Measurements from ENCODE around the gene XRN2. TPM values are rescaled to one million over a fixed set of nuclear protein-coding genes. Genes with fewer than 3 reads are reported as not detected.

Gene XRN2
- polyA plus RNA-seq, 2 of the 4 experiments (the other 2 are of a cell fraction), result 125 to 192 TPM

DNA sequence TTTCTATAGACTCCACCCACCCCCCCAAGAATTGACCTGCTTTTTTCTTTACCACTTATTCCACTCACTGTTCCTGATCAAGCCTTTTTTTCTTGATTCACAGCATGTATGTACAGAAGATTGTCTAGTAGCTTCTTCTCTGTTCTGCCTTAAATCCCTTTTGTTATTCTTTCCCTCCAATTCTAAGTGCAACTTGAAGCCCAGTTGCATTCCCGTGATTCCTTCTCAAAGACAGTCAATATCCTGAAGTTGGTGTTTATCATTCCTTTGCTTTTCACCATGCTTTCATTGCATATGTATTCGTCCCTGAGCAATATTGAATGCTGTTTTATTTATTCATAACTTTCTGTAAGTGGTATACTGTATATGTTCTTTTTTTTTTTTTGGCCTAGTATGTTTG, 21.0 kb downstream of the XRN2 start:
- ChIA-PET POLR2A (interaction anchor here (2.0 kb wide), 1 partner anchor 21 kb away, joined by 14 read pairs; the partner anchor contains the start of gene XRN2), CTCF (interaction anchor here (0.8 to 1.6 kb wide), 5 partner anchors 14 to 464 kb away, joined by 3 to 4 read pairs (median 3); no protein-coding TSS in a partner anchor)
- H3K4me3 ChIP-seq, result no peak overlapping the region
- H3K9me3 ChIP-seq, result peaks cover 28% of the 10 kb centered on the region
- FAIRE-seq (no peak), DNase-seq (ENCODE audit: low read depth in 1 of 2, low spot score in 1 of 2) (no peak), ATAC-seq (no peak)
- H3K4me2 ChIP-seq, result no peak overlapping the region
- no peak for TF ChIP-seq NR3C1 (IDR thresholded peaks at IDR 0.05)
- no peak for TF ChIP-seq JUN (IDR thresholded peaks at IDR 0.05)
- TF ChIP-seq RCOR1 (IDR thresholded peaks at IDR 0.05; ENCODE audit: low read depth, low read length), result no peak
- TF ChIP-seq, protein P1, sequence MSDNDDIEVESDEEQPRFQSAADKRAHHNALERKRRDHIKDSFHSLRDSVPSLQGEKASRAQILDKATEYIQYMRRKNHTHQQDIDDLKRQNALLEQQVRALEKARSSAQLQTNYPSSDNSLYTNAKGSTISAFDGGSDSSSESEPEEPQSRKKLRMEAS (IDR thresholded peaks at IDR 0.05), result no peak
- no peak for TF ChIP-seq POLR2AphosphoS2 (conservative IDR thresholded peaks at IDR 0.05; ENCODE audit: low read length)
- no peak for TF ChIP-seq BHLHE40 (IDR thresholded peaks at IDR 0.05; ENCODE audit: low read depth, low read length)
- no peak for TF ChIP-seq CBX8 (IDR thresholded peaks at IDR 0.05)
- TF ChIP-seq CEBPB (IDR thresholded peaks at IDR 0.05), result no peak
- no peak for TF ChIP-seq HDAC2 (IDR thresholded peaks at IDR 0.05)
- TF ChIP-seq TFCP2L1 (CRISPR knock-in tag; IDR thresholded peaks at IDR 0.05), result no peak
- TF ChIP-seq FOXS1 (CRISPR knock-in tag; IDR thresholded peaks at IDR 0.05), result no peak
- no peak for TF ChIP-seq EP300 (IDR thresholded peaks at IDR 0.05)
- no peak for TF ChIP-seq HOXB13 (CRISPR knock-in tag; IDR thresholded peaks at IDR 0.05; ENCODE audit: low read depth)
- TF ChIP-seq EHF (CRISPR knock-in tag; IDR thresholded peaks at IDR 0.05), result no peak
- TF ChIP-seq NFE2L2 (conservative IDR thresholded peaks at IDR 0.05; ENCODE audit: low read length), result no peak
- TF ChIP-seq CHD4 (IDR thresholded peaks at IDR 0.05; ENCODE audit: borderline replicate concordance), result no peak
- no peak for TF ChIP-seq SMC3 (IDR thresholded peaks at IDR 0.05)
- TF ChIP-seq, protein P2, sequence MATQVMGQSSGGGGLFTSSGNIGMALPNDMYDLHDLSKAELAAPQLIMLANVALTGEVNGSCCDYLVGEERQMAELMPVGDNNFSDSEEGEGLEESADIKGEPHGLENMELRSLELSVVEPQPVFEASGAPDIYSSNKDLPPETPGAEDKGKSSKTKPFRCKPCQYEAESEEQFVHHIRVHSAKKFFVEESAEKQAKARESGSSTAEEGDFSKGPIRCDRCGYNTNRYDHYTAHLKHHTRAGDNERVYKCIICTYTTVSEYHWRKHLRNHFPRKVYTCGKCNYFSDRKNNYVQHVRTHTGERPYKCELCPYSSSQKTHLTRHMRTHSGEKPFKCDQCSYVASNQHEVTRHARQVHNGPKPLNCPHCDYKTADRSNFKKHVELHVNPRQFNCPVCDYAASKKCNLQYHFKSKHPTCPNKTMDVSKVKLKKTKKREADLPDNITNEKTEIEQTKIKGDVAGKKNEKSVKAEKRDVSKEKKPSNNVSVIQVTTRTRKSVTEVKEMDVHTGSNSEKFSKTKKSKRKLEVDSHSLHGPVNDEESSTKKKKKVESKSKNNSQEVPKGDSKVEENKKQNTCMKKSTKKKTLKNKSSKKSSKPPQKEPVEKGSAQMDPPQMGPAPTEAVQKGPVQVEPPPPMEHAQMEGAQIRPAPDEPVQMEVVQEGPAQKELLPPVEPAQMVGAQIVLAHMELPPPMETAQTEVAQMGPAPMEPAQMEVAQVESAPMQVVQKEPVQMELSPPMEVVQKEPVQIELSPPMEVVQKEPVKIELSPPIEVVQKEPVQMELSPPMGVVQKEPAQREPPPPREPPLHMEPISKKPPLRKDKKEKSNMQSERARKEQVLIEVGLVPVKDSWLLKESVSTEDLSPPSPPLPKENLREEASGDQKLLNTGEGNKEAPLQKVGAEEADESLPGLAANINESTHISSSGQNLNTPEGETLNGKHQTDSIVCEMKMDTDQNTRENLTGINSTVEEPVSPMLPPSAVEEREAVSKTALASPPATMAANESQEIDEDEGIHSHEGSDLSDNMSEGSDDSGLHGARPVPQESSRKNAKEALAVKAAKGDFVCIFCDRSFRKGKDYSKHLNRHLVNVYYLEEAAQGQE (IDR thresholded peaks at IDR 0.05), result no peak
- no peak for TF ChIP-seq NPAS2 (CRISPR knock-in tag; IDR thresholded peaks at IDR 0.05; ENCODE audit: borderline replicate concordance)
- no peak for TF ChIP-seq TP53 (CRISPR knock-in tag; IDR thresholded peaks at IDR 0.05)
- WGBS (ENCODE audit: missing lambda C conversion rate), result 91% methylated on average over 2 of the region's 2 CpGs
- no peak overlapping the region for H3K27ac ChIP-seq
- peaks cover 14% of the 10 kb centered on the region for H3K4me1 ChIP-seq

DNA sequence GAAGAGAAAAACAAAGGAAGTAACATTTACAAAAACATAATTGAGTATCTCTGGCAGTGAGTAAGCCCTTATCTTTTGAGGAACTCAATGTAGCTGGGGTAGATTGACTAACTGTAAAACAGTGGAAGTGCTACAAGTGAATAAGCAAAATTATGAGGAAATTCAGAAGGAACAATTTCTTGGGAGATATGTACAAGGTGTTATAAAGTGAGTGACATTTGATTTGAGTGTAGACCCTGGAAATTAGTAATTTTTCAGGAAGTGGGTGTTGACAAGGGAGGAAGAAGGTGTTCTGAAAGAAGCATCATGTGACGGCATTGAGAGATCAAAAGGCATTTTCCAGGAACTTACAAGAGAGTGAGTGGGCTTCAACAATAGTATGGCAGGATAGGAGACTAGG, 22.2 kb downstream of the XRN2 start:
- FAIRE-seq (no peak), ATAC-seq (no peak), DNase-seq (ENCODE audit: low read depth in 1 of 2, low spot score in 1 of 2) (no peak)
- CTCF ChIA-PET, result no interaction called here
- Histone ChIP-seq H3K4me3 (no peak overlapping the region), H3K4me1 (peaks cover 14% of the 10 kb centered on the region), H3K9me3 (peaks cover 27% of the 10 kb centered on the region), H3K4me2 (no peak overlapping the region), H3K27ac (no peak overlapping the region)
- POLR2A ChIA-PET, result interaction anchor here (2.0 kb wide), 1 partner anchor 22 kb away, joined by 14 read pairs; the partner anchor contains the start of gene XRN2
- TF ChIP-seq FOSB (CRISPR knock-in tag; IDR thresholded peaks at IDR 0.05) (no peak), PHF8 (IDR thresholded peaks at IDR 0.05; ENCODE audit: borderline replicate concordance, low read depth) (no peak), SMC3 (IDR thresholded peaks at IDR 0.05) (no peak), FOXS1 (CRISPR knock-in tag; IDR thresholded peaks at IDR 0.05) (no peak), KDM5A (IDR thresholded peaks at IDR 0.05) (no peak), EP300 (IDR thresholded peaks at IDR 0.05) (no peak), ZC3H11A (IDR thresholded peaks at IDR 0.05) (no peak), CHD2 (IDR thresholded peaks at IDR 0.05; ENCODE audit: low read length, partially characterized antibody) (no peak), NR3C1 (IDR thresholded peaks at IDR 0.05) (no peak), HOXA7 (CRISPR knock-in tag; IDR thresholded peaks at IDR 0.05) (no peak)
- TF ChIP-seq, protein P2 (IDR thresholded peaks at IDR 0.05), result no peak
- TF ChIP-seq, protein P3, sequence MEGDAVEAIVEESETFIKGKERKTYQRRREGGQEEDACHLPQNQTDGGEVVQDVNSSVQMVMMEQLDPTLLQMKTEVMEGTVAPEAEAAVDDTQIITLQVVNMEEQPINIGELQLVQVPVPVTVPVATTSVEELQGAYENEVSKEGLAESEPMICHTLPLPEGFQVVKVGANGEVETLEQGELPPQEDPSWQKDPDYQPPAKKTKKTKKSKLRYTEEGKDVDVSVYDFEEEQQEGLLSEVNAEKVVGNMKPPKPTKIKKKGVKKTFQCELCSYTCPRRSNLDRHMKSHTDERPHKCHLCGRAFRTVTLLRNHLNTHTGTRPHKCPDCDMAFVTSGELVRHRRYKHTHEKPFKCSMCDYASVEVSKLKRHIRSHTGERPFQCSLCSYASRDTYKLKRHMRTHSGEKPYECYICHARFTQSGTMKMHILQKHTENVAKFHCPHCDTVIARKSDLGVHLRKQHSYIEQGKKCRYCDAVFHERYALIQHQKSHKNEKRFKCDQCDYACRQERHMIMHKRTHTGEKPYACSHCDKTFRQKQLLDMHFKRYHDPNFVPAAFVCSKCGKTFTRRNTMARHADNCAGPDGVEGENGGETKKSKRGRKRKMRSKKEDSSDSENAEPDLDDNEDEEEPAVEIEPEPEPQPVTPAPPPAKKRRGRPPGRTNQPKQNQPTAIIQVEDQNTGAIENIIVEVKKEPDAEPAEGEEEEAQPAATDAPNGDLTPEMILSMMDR (IDR thresholded peaks at IDR 0.05), result no peak
- WGBS (ENCODE audit: missing lambda C conversion rate), result 89% methylated on average over 1 of the region's 1 CpG

All from A549 (cell line).